C4-2B (cell line): ENCODE data around the gene MCF2L2.

Experiments used
- ZFX ChIP-seq: fragments of 450-650 bp; IDR thresholded peaks from 2 replicates; pipeline ENCODE4 v1.6.1; 2017
- TF ChIP-seq, protein P1 (sequence below): fragments of 450-650 bp; conservative IDR thresholded peaks from 2 replicates; pipeline ENCODE4 v1.5.1; 2017; ENCODE audit warnings: mild to moderate bottlenecking

DNA sequence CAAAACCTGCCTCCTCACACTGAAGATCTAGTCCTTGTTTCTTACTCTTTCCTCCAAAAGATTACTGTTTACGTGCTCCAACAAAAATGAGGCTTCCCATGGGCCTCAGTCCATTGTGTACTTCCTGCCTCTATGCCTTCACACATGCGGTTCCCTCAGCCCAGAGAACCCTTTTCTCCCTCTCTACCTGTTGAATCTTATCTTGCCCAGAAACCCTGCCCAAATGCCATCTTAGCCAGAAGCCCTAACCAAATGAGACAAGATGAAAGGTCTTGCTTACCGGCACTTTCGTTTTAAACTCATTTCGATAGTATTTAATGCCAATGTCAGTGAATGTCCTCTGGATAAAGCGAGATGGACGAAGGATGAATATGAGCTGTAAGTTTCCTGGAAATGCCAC, 89.9 kb downstream of the MCF2L2 start:
- TF ChIP-seq, protein P1, sequence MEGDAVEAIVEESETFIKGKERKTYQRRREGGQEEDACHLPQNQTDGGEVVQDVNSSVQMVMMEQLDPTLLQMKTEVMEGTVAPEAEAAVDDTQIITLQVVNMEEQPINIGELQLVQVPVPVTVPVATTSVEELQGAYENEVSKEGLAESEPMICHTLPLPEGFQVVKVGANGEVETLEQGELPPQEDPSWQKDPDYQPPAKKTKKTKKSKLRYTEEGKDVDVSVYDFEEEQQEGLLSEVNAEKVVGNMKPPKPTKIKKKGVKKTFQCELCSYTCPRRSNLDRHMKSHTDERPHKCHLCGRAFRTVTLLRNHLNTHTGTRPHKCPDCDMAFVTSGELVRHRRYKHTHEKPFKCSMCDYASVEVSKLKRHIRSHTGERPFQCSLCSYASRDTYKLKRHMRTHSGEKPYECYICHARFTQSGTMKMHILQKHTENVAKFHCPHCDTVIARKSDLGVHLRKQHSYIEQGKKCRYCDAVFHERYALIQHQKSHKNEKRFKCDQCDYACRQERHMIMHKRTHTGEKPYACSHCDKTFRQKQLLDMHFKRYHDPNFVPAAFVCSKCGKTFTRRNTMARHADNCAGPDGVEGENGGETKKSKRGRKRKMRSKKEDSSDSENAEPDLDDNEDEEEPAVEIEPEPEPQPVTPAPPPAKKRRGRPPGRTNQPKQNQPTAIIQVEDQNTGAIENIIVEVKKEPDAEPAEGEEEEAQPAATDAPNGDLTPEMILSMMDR = no peak
- no peak for TF ChIP-seq ZFX
